Measurements from ENCODE around the gene RPA1.

Gene RPA1

GRCh38 chr17:1860978-1861377, 31.2 kb downstream of the RPA1 start:
- WGBS, 2 donors (ENCODE audit: extremely low coverage in 2 of 2, insufficient read length in 2 of 2, insufficient replicate concordance in 1 of 2): no CpG with 5 or more reads among the region's 11 CpGs
- H2BK5ac ChIP-seq (ENCODE audit: low read length): no peak overlapping the region
- H2BK120ac ChIP-seq (ENCODE audit: low read depth, low read length): no peak overlapping the region
- H2BK12ac ChIP-seq (ENCODE audit: low read length): no peak overlapping the region
- no peak overlapping the region for H3K27ac ChIP-seq (replicated peaks; ENCODE audit: low read length)
- H4K8ac ChIP-seq (ENCODE audit: low read depth, low read length): no peak overlapping the region
- no peak overlapping the region for H3K4me2 ChIP-seq (ENCODE audit: insufficient read depth, low read length, poor library complexity, severe bottlenecking)
- no peak overlapping the region for H2BK15ac ChIP-seq (ENCODE audit: low read length)
- DNase-seq (ENCODE audit: low spot score): no peak
- H3K79me1 ChIP-seq (ENCODE audit: low read depth, low read length): no peaks in the 10 kb centered on the region
- H3K9ac ChIP-seq (ENCODE audit: low read depth, low read length, poor library complexity): no peak overlapping the region
- H3K27me3 ChIP-seq (ENCODE audit: control insufficient read depth in 3 of 3, insufficient read depth in 3 of 3, low read depth in 1 of 3, low read length in 3 of 3): no peaks in the 10 kb centered on the region
- no peak overlapping the region for H3K4ac ChIP-seq (ENCODE audit: low read length)
- no peak overlapping the region for H2AFZ ChIP-seq (ENCODE audit: low read length)
- no peak overlapping the region for H3K18ac ChIP-seq (ENCODE audit: low read length)
- H3K4me3 ChIP-seq (ENCODE audit: low read length in 2 of 2): no peak overlapping the region
- no peaks in the 10 kb centered on the region for H3K9me3 ChIP-seq (replicated peaks in 1 of 2; ENCODE audit: control insufficient read depth in 2 of 2, insufficient read depth in 1 of 2, low read depth in 1 of 2, low read length in 2 of 2)
- H2AK5ac ChIP-seq (ENCODE audit: low read depth, low read length): no peak overlapping the region
- H3K23ac ChIP-seq (ENCODE audit: low read depth, low read length, poor library complexity): no peak overlapping the region
- peaks cover 2 to 64% of the 10 kb centered on the region in 2 donors for H3K36me3 ChIP-seq (replicated peaks in 1 of 2; ENCODE audit: control insufficient read depth in 2 of 2, insufficient read depth in 2 of 2, low read length in 2 of 2)
- H4K91ac ChIP-seq (ENCODE audit: low read depth, low read length, poor library complexity): no peak overlapping the region
- no peak overlapping the region for H3K14ac ChIP-seq (ENCODE audit: low read length)
- H3K4me1 ChIP-seq (ENCODE audit: control insufficient read depth in 2 of 2, insufficient read depth in 1 of 2, low read depth in 1 of 2, low read length in 2 of 2): no peaks in the 10 kb centered on the region

- Histone ChIP-seq H3K4me3 (ENCODE audit: low read length in 2 of 2) (no peak overlapping the region), H3K4me2 (ENCODE audit: insufficient read depth, low read length, poor library complexity, severe bottlenecking) (no peak overlapping the region), H2AK5ac (ENCODE audit: low read depth, low read length) (no peak overlapping the region), H3K27ac (replicated peaks; ENCODE audit: low read length) (no peak overlapping the region), H3K18ac (ENCODE audit: low read length) (no peak overlapping the region), H3K4me1 (ENCODE audit: control insufficient read depth in 2 of 2, insufficient read depth in 1 of 2, low read depth in 1 of 2, low read length in 2 of 2) (no peaks in the 10 kb centered on the region), H3K4ac (ENCODE audit: low read length) (no peak overlapping the region), H2BK15ac (ENCODE audit: low read length) (no peak overlapping the region), H2BK12ac (ENCODE audit: low read length) (no peak overlapping the region), H3K23ac (ENCODE audit: low read depth, low read length, poor library complexity) (no peak overlapping the region), H3K36me3 (replicated peaks in 1 of 2; ENCODE audit: control insufficient read depth in 2 of 2, insufficient read depth in 2 of 2, low read length in 2 of 2) (peaks cover 2 to 61% of the 10 kb centered on the region in 2 donors), H3K27me3 (ENCODE audit: control insufficient read depth in 3 of 3, insufficient read depth in 3 of 3, low read depth in 1 of 3, low read length in 3 of 3) (no peaks in the 10 kb centered on the region), H4K91ac (ENCODE audit: low read depth, low read length, poor library complexity) (no peak overlapping the region), H3K79me1 (ENCODE audit: low read depth, low read length) (no peaks in the 10 kb centered on the region), H3K9me3 (replicated peaks in 1 of 2; ENCODE audit: control insufficient read depth in 2 of 2, insufficient read depth in 1 of 2, low read depth in 1 of 2, low read length in 2 of 2) (no peaks in the 10 kb centered on the region), H3K9ac (ENCODE audit: low read depth, low read length, poor library complexity) (no peak overlapping the region), H2AFZ (ENCODE audit: low read length) (no peak overlapping the region), H3K14ac (ENCODE audit: low read length) (no peak overlapping the region), H4K8ac (ENCODE audit: low read depth, low read length) (no peak overlapping the region), H2BK5ac (ENCODE audit: low read length) (no peak overlapping the region), H2BK120ac (ENCODE audit: low read depth, low read length) (no peak overlapping the region)
- no CpG with 5 or more reads among the region's 16 CpGs for WGBS, 2 donors (ENCODE audit: extremely low coverage in 2 of 2, insufficient read length in 2 of 2, insufficient replicate concordance in 1 of 2)
- DNase-seq (ENCODE audit: low spot score): no peak
Measured at GRCh38 chr17:1861391-1862010, 31.7 kb downstream of the RPA1 start.

GRCh38 chr17:1865252-1866037, 35.6 kb downstream of the RPA1 start:
- no peak overlapping the region for H4K8ac ChIP-seq (ENCODE audit: low read depth, low read length)
- H3K9me3 ChIP-seq (replicated peaks in 1 of 2; ENCODE audit: control insufficient read depth in 2 of 2, insufficient read depth in 1 of 2, low read depth in 1 of 2, low read length in 2 of 2): no peaks in the 10 kb centered on the region
- peaks cover 12 to 72% of the 10 kb centered on the region in 2 donors for H3K36me3 ChIP-seq (replicated peaks in 1 of 2; ENCODE audit: control insufficient read depth in 2 of 2, insufficient read depth in 2 of 2, low read length in 2 of 2)
- H4K91ac ChIP-seq (ENCODE audit: low read depth, low read length, poor library complexity): no peak overlapping the region
- no peak overlapping the region for H2BK120ac ChIP-seq (ENCODE audit: low read depth, low read length)
- H2AK5ac ChIP-seq (ENCODE audit: low read depth, low read length): no peak overlapping the region
- no peak overlapping the region for H3K9ac ChIP-seq (ENCODE audit: low read depth, low read length, poor library complexity)
- no peak for DNase-seq (ENCODE audit: low spot score)
- H2AFZ ChIP-seq (ENCODE audit: low read length): no peak overlapping the region
- no peak overlapping the region for H3K4ac ChIP-seq (ENCODE audit: low read length)
- H3K18ac ChIP-seq (ENCODE audit: low read length): no peak overlapping the region
- no peak overlapping the region for H3K23ac ChIP-seq (ENCODE audit: low read depth, low read length, poor library complexity)
- H2BK5ac ChIP-seq (ENCODE audit: low read length): no peak overlapping the region
- no peak overlapping the region for H3K27ac ChIP-seq (replicated peaks; ENCODE audit: low read length)
- no peak overlapping the region for H2BK15ac ChIP-seq (ENCODE audit: low read length)
- no peak overlapping the region for H3K4me2 ChIP-seq (ENCODE audit: insufficient read depth, low read length, poor library complexity, severe bottlenecking)
- H3K27me3 ChIP-seq (ENCODE audit: control insufficient read depth in 3 of 3, insufficient read depth in 3 of 3, low read depth in 1 of 3, low read length in 3 of 3): no peaks in the 10 kb centered on the region
- no peaks in the 10 kb centered on the region for H3K79me1 ChIP-seq (ENCODE audit: low read depth, low read length)
- no peaks in the 10 kb centered on the region for H3K4me1 ChIP-seq (ENCODE audit: control insufficient read depth in 2 of 2, insufficient read depth in 1 of 2, low read depth in 1 of 2, low read length in 2 of 2)
- H3K4me3 ChIP-seq (ENCODE audit: low read length in 2 of 2): no peak overlapping the region
- H3K14ac ChIP-seq (ENCODE audit: low read length): no peak overlapping the region
- H2BK12ac ChIP-seq (ENCODE audit: low read length): no peak overlapping the region
- WGBS, 2 donors (ENCODE audit: extremely low coverage in 2 of 2, insufficient read length in 2 of 2, insufficient replicate concordance in 1 of 2): no CpG with 5 or more reads among the region's 17 CpGs

- peaks cover 2% of the 10 kb centered on the region for H3K79me1 ChIP-seq (ENCODE audit: low read depth, low read length)
- no peak overlapping the region for H4K91ac ChIP-seq (ENCODE audit: low read depth, low read length, poor library complexity)
- H2BK15ac ChIP-seq (ENCODE audit: low read length): no peak overlapping the region
- H3K4me2 ChIP-seq (ENCODE audit: insufficient read depth, low read length, poor library complexity, severe bottlenecking): no peak overlapping the region
- H2BK120ac ChIP-seq (ENCODE audit: low read depth, low read length): no peak overlapping the region
- no peaks in the 10 kb centered on the region for H3K4me1 ChIP-seq (ENCODE audit: control insufficient read depth in 2 of 2, insufficient read depth in 1 of 2, low read depth in 1 of 2, low read length in 2 of 2)
- no peak overlapping the region for H3K4me3 ChIP-seq (ENCODE audit: low read length in 2 of 2)
- no peak overlapping the region for H2BK5ac ChIP-seq (ENCODE audit: low read length)
- H3K14ac ChIP-seq (ENCODE audit: low read length): no peak overlapping the region
- H2AFZ ChIP-seq (ENCODE audit: low read length): no peak overlapping the region
- H3K36me3 ChIP-seq (replicated peaks in 1 of 2; ENCODE audit: control insufficient read depth in 2 of 2, insufficient read depth in 2 of 2, low read length in 2 of 2): peaks cover 12 to 76% of the 10 kb centered on the region in 2 donors
- H3K9me3 ChIP-seq (replicated peaks in 1 of 2; ENCODE audit: control insufficient read depth in 2 of 2, insufficient read depth in 1 of 2, low read depth in 1 of 2, low read length in 2 of 2): no peaks in the 10 kb centered on the region
- no peak overlapping the region for H3K9ac ChIP-seq (ENCODE audit: low read depth, low read length, poor library complexity)
- H3K27me3 ChIP-seq (ENCODE audit: control insufficient read depth in 3 of 3, insufficient read depth in 3 of 3, low read depth in 1 of 3, low read length in 3 of 3): no peaks in the 10 kb centered on the region
- H4K8ac ChIP-seq (ENCODE audit: low read depth, low read length): no peak overlapping the region
- no peak for DNase-seq (ENCODE audit: low spot score)
- H2BK12ac ChIP-seq (ENCODE audit: low read length): no peak overlapping the region
- H3K27ac ChIP-seq (replicated peaks; ENCODE audit: low read length): no peak overlapping the region
- H3K4ac ChIP-seq (ENCODE audit: low read length): no peak overlapping the region
- no peak overlapping the region for H3K18ac ChIP-seq (ENCODE audit: low read length)
- WGBS, 2 donors (ENCODE audit: extremely low coverage in 2 of 2, insufficient read length in 2 of 2, insufficient replicate concordance in 1 of 2): no CpG with 5 or more reads among the region's 3 CpGs
- no peak overlapping the region for H3K23ac ChIP-seq (ENCODE audit: low read depth, low read length, poor library complexity)
- no peak overlapping the region for H2AK5ac ChIP-seq (ENCODE audit: low read depth, low read length)
Measured at GRCh38 chr17:1867307-1867706, 37.5 kb downstream of the RPA1 start.

Measured in neuronal stem cell (in vitro differentiated cells).